ENCODE results near the gene OR52B2. TPM values are rescaled to one million over a fixed set of nuclear protein-coding genes. Genes with fewer than 3 reads are reported as not detected.
A peak's percentile ranks its signal among the peaks of the same experiment; 100 is the strongest.

OR52B2 gene
- not detected in 2 replicates for total RNA-seq (2014; rRNA removed; shearing (Covaris generic))

- no peak for DNase-seq (ENCODE audit: low spot score)
Measured at GRCh38 chr11:6170226-6170625, at the start of gene OR52B2. TSS of gene OR52B2 (minus strand) at chr11:6170326. CDS start at chr11:6170326, 0 bp downstream.

GRCh38 chr11:6219359-6219758 lies 49.2 kb upstream of the OR52B2 start:
- DNase-seq (ENCODE audit: low spot score), result peak; percentile 46

GRCh38 chr11:6217722-6218121 lies 47.6 kb upstream of the OR52B2 start:
- DNase-seq (ENCODE audit: low spot score), result no peak

GRCh38 chr11:6216501-6216900 lies 46.4 kb upstream of the OR52B2 start:
- DNase-seq (ENCODE audit: low spot score), result no peak

- no peak for DNase-seq (ENCODE audit: low spot score)
Measured at GRCh38 chr11:6214530-6214929, 44.4 kb upstream of the OR52B2 start.

- no peak for DNase-seq (ENCODE audit: low spot score)
Measured at GRCh38 chr11:6210274-6210955, 40.3 kb upstream of the OR52B2 start.

- no peak for DNase-seq (ENCODE audit: low spot score)
Measured at GRCh38 chr11:6209801-6210200, 39.7 kb upstream of the OR52B2 start.

- DNase-seq (ENCODE audit: low spot score), result no peak
Measured at GRCh38 chr11:6206456-6207180, 36.5 kb upstream of the OR52B2 start.

GRCh38 chr11:6205366-6205765 lies 35.2 kb upstream of the OR52B2 start, which contains the start of gene C11orf42:
TSS of gene C11orf42 (plus strand) at chr11:6205557. CDS start at chr11:6205616, 59 bp downstream.
- DNase-seq (ENCODE audit: low spot score), result no peak

- DNase-seq (ENCODE audit: low spot score), result no peak
Measured at GRCh38 chr11:6204706-6205105, 34.6 kb upstream of the OR52B2 start.

GRCh38 chr11:6203327-6203726 lies 33.2 kb upstream of the OR52B2 start:
- DNase-seq (ENCODE audit: low spot score), result no peak

GRCh38 chr11:6202041-6202440 lies 31.9 kb upstream of the OR52B2 start:
- no peak for DNase-seq (ENCODE audit: low spot score)

GRCh38 chr11:6201481-6201880 lies 31.4 kb upstream of the OR52B2 start:
- no peak for DNase-seq (ENCODE audit: low spot score)

- no peak for DNase-seq (ENCODE audit: low spot score)
Measured at GRCh38 chr11:6200975-6201374, 30.8 kb upstream of the OR52B2 start.

- no peak for DNase-seq (ENCODE audit: low spot score)
Measured at GRCh38 chr11:6199174-6199810, 29.2 kb upstream of the OR52B2 start, which contains the start of gene OR52W1. TSS of gene OR52W1 (plus strand) at chr11:6199224. CDS start at chr11:6199224, 0 bp downstream.

- no peak for DNase-seq (ENCODE audit: low spot score)
Measured at GRCh38 chr11:6197466-6198200, 27.5 kb upstream of the OR52B2 start.

- DNase-seq (ENCODE audit: low spot score), result no peak
Measured at GRCh38 chr11:6196396-6196795, 26.3 kb upstream of the OR52B2 start.

- DNase-seq (ENCODE audit: low spot score), result no peak
Measured at GRCh38 chr11:6194065-6194581, 24.0 kb upstream of the OR52B2 start.

- no peak for DNase-seq (ENCODE audit: low spot score)
Measured at GRCh38 chr11:6191742-6192141, 21.6 kb upstream of the OR52B2 start.

- no peak for DNase-seq (ENCODE audit: low spot score)
Measured at GRCh38 chr11:6175440-6175839, 5.3 kb upstream of the OR52B2 start.

- DNase-seq (ENCODE audit: low spot score), result no peak
Measured at GRCh38 chr11:6156628-6157359, 13.3 kb downstream of the OR52B2 start.
